Suprapubic skin (tissue), 4 donors: ENCODE data around the gene CLIP2. TPM values are rescaled to one million over a fixed set of nuclear protein-coding genes. Genes with fewer than 3 reads are reported as not detected.

Experiments used
- DNase-seq, 2 donors: peaks; one replicate each; pipeline ENCODE4 v3.0.0-alpha.2; 2019; ENCODE audit warnings: low spot score in 2 of 2
- H3K27ac ChIP-seq: fragments of 200-600 bp; sonication (generic); one replicate; pipeline ENCODE4 v1.5.1; 2019
- H3K27me3 ChIP-seq: fragments of 200-600 bp; sonication (generic); one replicate; pipeline ENCODE4 v1.5.1; 2019
- H3K36me3 ChIP-seq: fragments of 200-600 bp; sonication (generic); one replicate; pipeline ENCODE4 v1.5.1; 2019
- H3K4me1 ChIP-seq: fragments of 200-600 bp; sonication (generic); one replicate; pipeline ENCODE4 v1.5.1; 2019
- H3K4me3 ChIP-seq: fragments of 200-600 bp; sonication (generic); one replicate; pipeline ENCODE4 v1.5.1; 2019; ENCODE audit warnings: mild to moderate bottlenecking
- H3K9me3 ChIP-seq: fragments of 200-600 bp; sonication (generic); one replicate; pipeline ENCODE4 v1.5.1; 2019
- EP300 ChIP-seq: sonication (generic); formaldehyde crosslinking; IDR thresholded peaks from one replicate; pipeline ENCODE4 v1.6.1; 2017; ENCODE audit warnings: antibody characterized with exemption
- POLR2A ChIP-seq, 2 donors: fragments of 450-650 bp; IDR thresholded peaks; one replicate each; pipeline ENCODE4 v1.6.1; 2017; ENCODE audit warnings: antibody characterized with exemption in 2 of 2, mild to moderate bottlenecking in 2 of 2, moderate library complexity in 2 of 2
- POLR2AphosphoS5 ChIP-seq, 3 donors: sonication (generic); formaldehyde crosslinking; IDR thresholded peaks; one replicate each; pipeline ENCODE4 v1.6.1; 2017; ENCODE audit warnings: antibody characterized with exemption in 3 of 3
- WGBS: methylation state at CpG from one replicate; pipeline ENCODE4 v1.1.5; 2018; 5-methylcytosine and 5-hydroxymethylcytosine counted together
- total RNA-seq, 4 donors: library from RNA; depleted of rRNA; stranded (reverse); fragments of >200 nt; gene quantifications; one replicate each; pipeline ENCODE4 v1.1.0, GENCODE V29; 2016
- TF ChIP-seq, protein P1 (sequence below), 2 donors: fragments of 200-600 bp in 1 of 2; fragments of 450-650 bp in 1 of 2; sonication (generic) in 1 of 2; IDR thresholded peaks; one replicate each; pipeline ENCODE4 v1.5.1; 2016 to 2019; ENCODE audit warnings: antibody characterized with exemption in 2 of 2, mild to moderate bottlenecking in 1 of 2, moderate library complexity in 1 of 2

CLIP2 gene
- total RNA-seq, 4 donors from 2014 or later: 26.9 to 73.6 (median 32.5) TPM

GRCh38 chr7:74283858-74284447, 5.3 kb upstream of the CLIP2 start:
- 62% methylated on average over 9 of the region's 9 CpGs for WGBS
- DNase-seq: no peak

GRCh38 chr7:74284781-74285259, 4.4 kb upstream of the CLIP2 start:
- whole genome bisulfite sequencing: 45% methylated on average over 9 of the region's 9 CpGs
- Histone ChIP-seq H3K9me3 (no peaks in the 10 kb centered on the region), H3K27ac (no peak overlapping the region), H3K36me3 (no peaks in the 10 kb centered on the region), H3K4me1 (peaks cover 22% of the 10 kb centered on the region), H3K4me3 (no peak overlapping the region), H3K27me3 (no peaks in the 10 kb centered on the region)
- DNase-seq: no peak
- TF ChIP-seq POLR2AphosphoS5 (IDR thresholded peaks at IDR 0.05) (no peak), POLR2A (IDR thresholded peaks at IDR 0.05) (no peak), EP300 (no peak)
- TF ChIP-seq, protein P1, sequence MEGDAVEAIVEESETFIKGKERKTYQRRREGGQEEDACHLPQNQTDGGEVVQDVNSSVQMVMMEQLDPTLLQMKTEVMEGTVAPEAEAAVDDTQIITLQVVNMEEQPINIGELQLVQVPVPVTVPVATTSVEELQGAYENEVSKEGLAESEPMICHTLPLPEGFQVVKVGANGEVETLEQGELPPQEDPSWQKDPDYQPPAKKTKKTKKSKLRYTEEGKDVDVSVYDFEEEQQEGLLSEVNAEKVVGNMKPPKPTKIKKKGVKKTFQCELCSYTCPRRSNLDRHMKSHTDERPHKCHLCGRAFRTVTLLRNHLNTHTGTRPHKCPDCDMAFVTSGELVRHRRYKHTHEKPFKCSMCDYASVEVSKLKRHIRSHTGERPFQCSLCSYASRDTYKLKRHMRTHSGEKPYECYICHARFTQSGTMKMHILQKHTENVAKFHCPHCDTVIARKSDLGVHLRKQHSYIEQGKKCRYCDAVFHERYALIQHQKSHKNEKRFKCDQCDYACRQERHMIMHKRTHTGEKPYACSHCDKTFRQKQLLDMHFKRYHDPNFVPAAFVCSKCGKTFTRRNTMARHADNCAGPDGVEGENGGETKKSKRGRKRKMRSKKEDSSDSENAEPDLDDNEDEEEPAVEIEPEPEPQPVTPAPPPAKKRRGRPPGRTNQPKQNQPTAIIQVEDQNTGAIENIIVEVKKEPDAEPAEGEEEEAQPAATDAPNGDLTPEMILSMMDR (IDR thresholded peaks at IDR 0.05): no peak

More at GRCh38 chr7:74283858-74284447, 5.3 kb upstream of the CLIP2 start:
- Histone ChIP-seq H3K9me3 (no peaks in the 10 kb centered on the region), H3K27me3 (no peaks in the 10 kb centered on the region), H3K27ac (no peak overlapping the region), H3K36me3 (no peaks in the 10 kb centered on the region), H3K4me1 (peaks cover 24% of the 10 kb centered on the region), H3K4me3 (no peak overlapping the region)
- TF ChIP-seq, protein P1 (IDR thresholded peaks at IDR 0.05): no peak
- TF ChIP-seq EP300 (no peak), POLR2AphosphoS5 (IDR thresholded peaks at IDR 0.05) (no peak), POLR2A (IDR thresholded peaks at IDR 0.05) (no peak)

DNA sequence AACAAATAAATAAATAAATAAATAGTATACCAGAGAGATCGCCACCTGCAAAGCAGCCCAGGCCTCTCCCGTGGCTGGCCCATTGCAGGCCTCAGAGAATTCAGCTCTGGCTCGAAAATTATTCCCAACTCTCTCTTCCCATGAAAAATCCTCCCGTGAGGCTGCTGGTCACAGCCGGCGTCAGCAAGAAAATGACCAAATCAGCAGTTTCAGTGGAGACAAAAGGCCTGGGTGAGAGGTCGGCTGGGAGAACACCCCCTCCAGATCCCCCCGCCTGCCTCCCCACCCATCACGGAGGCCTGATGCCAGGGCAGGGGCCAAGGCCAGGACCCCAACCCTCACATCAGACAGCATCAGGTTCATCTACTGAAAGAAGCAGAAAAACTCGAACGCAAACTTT, 3.1 kb upstream of the CLIP2 start:
- Histone ChIP-seq H3K4me1 (peaks cover 30% of the 10 kb centered on the region), H3K27ac (no peak overlapping the region), H3K4me3 (no peak overlapping the region), H3K36me3 (no peaks in the 10 kb centered on the region), H3K9me3 (no peaks in the 10 kb centered on the region), H3K27me3 (no peaks in the 10 kb centered on the region)
- no peak for TF ChIP-seq POLR2AphosphoS5 (IDR thresholded peaks at IDR 0.05)
- no peak for TF ChIP-seq POLR2A (IDR thresholded peaks at IDR 0.05)
- TF ChIP-seq, protein P1 (IDR thresholded peaks at IDR 0.05): no peak
- no peak for TF ChIP-seq EP300
- no peak for DNase-seq
- WGBS: 82% methylated on average over 11 of the region's 11 CpGs

- Histone ChIP-seq H3K27ac (no peak overlapping the region), H3K4me3 (no peak overlapping the region), H3K9me3 (no peaks in the 10 kb centered on the region), H3K27me3 (no peaks in the 10 kb centered on the region), H3K4me1 (peaks cover 36% of the 10 kb centered on the region), H3K36me3 (no peaks in the 10 kb centered on the region)
- no peak for TF ChIP-seq POLR2A (IDR thresholded peaks at IDR 0.05)
- TF ChIP-seq, protein P1 (IDR thresholded peaks at IDR 0.05): no peak
- TF ChIP-seq EP300: no peak
- no peak for TF ChIP-seq POLR2AphosphoS5 (IDR thresholded peaks at IDR 0.05)
- no peak for DNase-seq
- WGBS: 75% methylated on average over 7 of the region's 7 CpGs
These were observed 1.7 kb upstream of the CLIP2 start for GRCh38 chr7:74287303-74288033.
